MCF 10A (cell line): ENCODE measurements around the gene TMEM218. TPM values are rescaled to one million over a fixed set of nuclear protein-coding genes. Genes with fewer than 3 reads are reported as not detected.

Experiments used
- BruUV-seq: library from RNA; stranded (reverse); fragments of 400-500 nt; replicated peaks from 2 replicates; lab custom pipeline; 2021; lab: Mats Ljungman, UMichigan
- CTCF ChIA-PET: fragments of 300-600 bp; sonication (Branson Sonifier 250); formaldehyde crosslinking; extraction: SDS; loops from one replicate; lab custom pipeline; 2021; ENCODE audit warnings: antibody characterized with exemption, inconsistent platforms; lab: Yijun Ruan, JAX
- POLR2A ChIA-PET: fragments of 300-600, 350-650 bp; sonication (Branson Sonifier 250); formaldehyde crosslinking; extraction: SDS; loops from one replicate; lab custom pipeline; 2020; ENCODE audit warnings: antibody characterized with exemption, inconsistent platforms; lab: Yijun Ruan, JAX
- DNase-seq: peaks from one replicate; pipeline ENCODE4 v3.0.0-alpha.2; 2018; ENCODE audit not compliant: unreplicated experiment
- H3K27ac Mint-ChIP-seq: one replicate; pipeline ENCODE4 v1.8.0; 2022; ENCODE audit warnings: mild to moderate bottlenecking, low read depth, mixed read lengths; ENCODE audit not compliant: unreplicated experiment
- H3K27me3 Mint-ChIP-seq: one replicate; pipeline ENCODE4 v1.8.0; 2022; ENCODE audit warnings: mixed read lengths; ENCODE audit not compliant: insufficient read depth, unreplicated experiment
- H3K36me3 Mint-ChIP-seq: one replicate; pipeline ENCODE4 v1.8.0; 2022; ENCODE audit warnings: mild to moderate bottlenecking, moderate library complexity, mixed read lengths; ENCODE audit not compliant: insufficient read depth, unreplicated experiment
- H3K4me1 Mint-ChIP-seq: one replicate; pipeline ENCODE4 v1.8.0; 2022; ENCODE audit warnings: mixed read lengths; ENCODE audit not compliant: insufficient read depth, unreplicated experiment
- H3K4me3 Mint-ChIP-seq: one replicate; pipeline ENCODE4 v1.8.0; 2022; ENCODE audit warnings: mild to moderate bottlenecking, moderate library complexity, mixed read lengths; ENCODE audit not compliant: unreplicated experiment
- H3K9me3 Mint-ChIP-seq: one replicate; pipeline ENCODE4 v1.8.0; 2022; ENCODE audit warnings: mixed read lengths; ENCODE audit not compliant: unreplicated experiment
- CTCF ChIP-seq: fragments of 200-600 bp; IDR thresholded peaks from one replicate; pipeline ENCODE4 v1.8.0; 2022; ENCODE audit warnings: antibody characterized with exemption, mild to moderate bottlenecking; ENCODE audit not compliant: unreplicated experiment
- intact Hi-C: fragments of 100-400 bp; cut with micrococcal nuclease; formaldehyde crosslinking; loops from 2 replicates; pipeline ENCODE4 v1.14.1; 2022
- total RNA-seq: library from RNA; stranded (reverse); gene quantifications from 2 replicates; pipeline ENCODE4 v1.2.3, GENCODE V29; 2022

TMEM218 gene
- total RNA-seq, 1 experiment from 2014 or later: 21.1 TPM

GRCh38 chr11:125072218-125072960, 39.0 kb downstream of the TMEM218 start:
- intact Hi-C loops: no loop called here
- TF ChIP-seq CTCF: no peak
- Mint-ChIP-seq H3K4me1 (peaks cover 40% of the 10 kb centered on the region), H3K4me3 (no peak overlapping the region), H3K9me3 (no peaks in the 10 kb centered on the region), H3K36me3 (no peaks in the 10 kb centered on the region), H3K27ac (no peak overlapping the region), H3K27me3 (no peaks in the 10 kb centered on the region)
- no peak for DNase-seq
- CTCF ChIA-PET: interaction anchor here (1.2 to 2.9 kb wide), 4 partner anchors 10 to 101 kb away, joined by 5 to 13 read pairs (median 6); no protein-coding TSS in a partner anchor
- POLR2A ChIA-PET: interaction anchor here (0.6 to 1.7 kb wide), 3 partner anchors 10 to 26 kb away, joined by 3 to 8 read pairs (median 3); no protein-coding TSS in a partner anchor
- no TSS peak for BruUV-seq

GRCh38 chr11:125071846-125072217, 39.6 kb downstream of the TMEM218 start:
- Mint-ChIP-seq H3K27me3 (no peaks in the 10 kb centered on the region), H3K4me3 (no peak overlapping the region), H3K9me3 (no peaks in the 10 kb centered on the region), H3K4me1 (peaks cover 40% of the 10 kb centered on the region), H3K36me3 (no peaks in the 10 kb centered on the region), H3K27ac (peak overlapping the region; percentile 88)
- no TSS peak for BruUV-seq
- CTCF ChIA-PET: interaction anchor here (1.2 to 2.9 kb wide), 5 partner anchors 11 to 101 kb away, joined by 4 to 13 read pairs (median 6); no protein-coding TSS in a partner anchor
- no peak for DNase-seq
- no peak for TF ChIP-seq CTCF
- intact Hi-C loops: no loop called here
- POLR2A ChIA-PET: interaction anchor here (0.6 to 2.9 kb wide), 6 partner anchors 10 to 274 kb away, joined by 3 to 29 read pairs (median 4); no protein-coding TSS in a partner anchor

- ChIA-PET CTCF (interaction anchor here (0.6 to 2.9 kb wide), 6 partner anchors 11 to 110 kb away, joined by 3 to 13 read pairs (median 7); no protein-coding TSS in a partner anchor), POLR2A (interaction anchor here (1.4 to 2.9 kb wide), 6 partner anchors 8 to 274 kb away, joined by 3 to 29 read pairs (median 5); no protein-coding TSS in a partner anchor)
- DNase-seq: peak; percentile 43
- Mint-ChIP-seq H3K27me3 (no peaks in the 10 kb centered on the region), H3K4me3 (no peak overlapping the region), H3K27ac (peak overlapping the region; percentile 88), H3K36me3 (no peaks in the 10 kb centered on the region), H3K4me1 (peaks cover 39% of the 10 kb centered on the region), H3K9me3 (no peaks in the 10 kb centered on the region)
- no TSS peak for BruUV-seq
- TF ChIP-seq CTCF: no peak
- intact Hi-C loops: no loop called here
These were observed 40.0 kb downstream of the TMEM218 start for GRCh38 chr11:125071435-125071834.

GRCh38 chr11:125070699-125071254, 40.6 kb downstream of the TMEM218 start:
- Mint-ChIP-seq H3K4me3 (no peak overlapping the region), H3K27me3 (no peaks in the 10 kb centered on the region), H3K4me1 (peaks cover 33% of the 10 kb centered on the region), H3K9me3 (no peaks in the 10 kb centered on the region), H3K36me3 (no peaks in the 10 kb centered on the region), H3K27ac (peak overlapping the region; percentile 88)
- intact Hi-C loops: no loop called here
- no TSS peak for BruUV-seq
- TF ChIP-seq CTCF: no peak
- ChIA-PET CTCF (interaction anchor here (0.6 to 2.5 kb wide), 8 partner anchors 13 to 109 kb away, joined by 3 to 9 read pairs (median 4); partner anchors contain the start of gene TMEM218), POLR2A (interaction anchor here (0.6 to 2.9 kb wide), 11 partner anchors 8 to 1260 kb away, joined by 3 to 29 read pairs (median 4); partner anchors contain the start of genes CCDC15 and TMEM218)
- DNase-seq: peak; percentile 90
